ENCODE results near the gene SLC38A8.

Gene SLC38A8

GRCh38 chr16:84042308-84042878, at the start of gene SLC38A8:
Gene SLC38A8 (minus strand): TSS chr16:84042795. CDS start chr16:84042157, 638 bp downstream.
- in situ Hi-C loops (cut with MboI; ENCODE audit: low sequenced_read_pairs), result no loop called here

GRCh38 chr16:84091460-84091859, 48.9 kb upstream of the SLC38A8 start:
- in situ Hi-C loops (cut with MboI; ENCODE audit: low sequenced_read_pairs), result no loop called here

GRCh38 chr16:84090211-84090610, 47.6 kb upstream of the SLC38A8 start:
- in situ Hi-C loops (cut with MboI; ENCODE audit: low sequenced_read_pairs), result no loop called here

DNA sequence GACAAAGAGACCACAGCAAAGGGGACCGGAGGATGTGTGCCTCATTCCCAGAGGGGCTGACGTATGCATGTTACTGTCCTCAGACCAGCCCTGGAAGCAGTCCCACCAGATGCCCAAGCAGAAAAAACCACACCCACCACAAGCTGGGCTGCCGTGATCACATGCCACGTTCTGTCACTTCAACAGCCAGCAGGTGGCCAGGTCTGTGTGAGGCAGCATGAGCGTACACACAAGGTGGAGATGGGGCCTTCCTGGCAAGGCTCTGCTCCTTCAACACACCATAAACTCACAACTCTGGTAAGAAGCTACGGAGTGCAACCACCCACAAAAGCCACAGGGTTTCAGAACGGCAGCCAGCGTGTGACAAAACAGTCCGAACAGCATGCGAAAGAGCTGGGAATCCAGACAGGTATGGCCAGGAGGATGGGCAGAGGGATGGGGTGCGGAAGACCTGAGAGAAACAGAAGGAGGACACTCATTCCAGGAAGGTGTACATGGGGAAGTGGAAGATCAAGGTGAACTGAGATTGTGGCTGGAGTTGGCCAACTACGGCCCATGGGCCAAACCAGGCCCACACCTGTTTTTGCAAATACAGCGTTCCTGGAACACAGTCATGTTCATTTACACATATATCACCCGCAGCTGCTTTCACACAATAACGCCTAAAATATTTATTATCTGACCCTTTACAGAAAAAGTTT, 46.2 kb upstream of the SLC38A8 start:
- in situ Hi-C loops (cut with MboI; ENCODE audit: low sequenced_read_pairs), result no loop called here

DNA sequence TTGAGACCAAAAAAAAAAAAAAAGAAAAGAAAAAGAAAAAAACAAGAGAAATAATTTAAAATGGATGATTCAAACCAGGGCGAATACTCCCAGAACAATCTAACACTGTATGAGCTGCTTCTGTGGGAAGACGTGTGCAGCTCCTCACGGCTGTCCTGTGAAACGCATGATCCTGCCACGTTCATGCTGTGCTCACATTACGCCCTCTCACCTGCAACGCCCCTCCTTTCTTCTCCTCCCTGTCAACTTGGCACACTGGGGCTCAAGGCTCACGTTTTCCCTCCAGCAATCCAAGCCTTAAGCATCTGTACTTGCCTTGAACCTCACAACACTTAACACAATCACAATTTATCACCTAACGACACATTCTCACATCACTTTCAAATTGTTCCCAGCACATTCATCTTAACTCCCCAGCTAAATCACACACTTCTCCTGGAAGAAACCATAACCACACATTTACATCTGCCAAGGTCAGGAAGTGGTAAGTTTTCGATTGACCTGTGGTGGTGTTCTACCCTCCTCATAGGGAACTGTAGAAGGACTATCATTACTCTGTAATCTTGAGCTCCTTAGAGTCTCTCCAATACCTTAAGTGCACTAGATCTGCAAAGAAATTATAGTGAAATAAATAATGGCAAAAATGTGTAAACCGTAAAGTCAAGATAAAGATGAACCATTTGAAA, 45.0 kb upstream of the SLC38A8 start:
- in situ Hi-C loops (cut with MboI; ENCODE audit: low sequenced_read_pairs), result no loop called here

GRCh38 chr16:84087001-84087400, 44.4 kb upstream of the SLC38A8 start:
- in situ Hi-C loops (cut with MboI; ENCODE audit: low sequenced_read_pairs), result no loop called here

DNA sequence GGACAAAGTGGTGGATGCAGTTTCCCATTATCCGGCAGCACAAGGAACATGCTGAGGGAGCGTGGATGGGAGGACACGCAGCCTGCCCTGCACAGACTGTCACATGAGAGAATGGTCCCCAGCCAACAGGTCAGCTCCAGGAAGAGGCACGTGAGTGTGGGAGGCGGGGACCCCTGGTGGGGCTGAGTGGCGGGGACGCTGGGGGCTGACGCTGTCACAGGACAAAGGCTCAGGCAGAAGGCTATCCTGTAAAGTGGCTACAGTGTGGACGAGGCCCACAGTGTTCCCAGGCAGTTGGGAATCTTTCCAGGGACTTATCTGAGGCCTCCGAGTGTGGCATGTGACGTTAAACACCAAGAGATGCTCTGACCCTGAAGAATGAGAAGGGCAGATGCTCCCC, 43.7 kb upstream of the SLC38A8 start:
- in situ Hi-C loops (cut with MboI; ENCODE audit: low sequenced_read_pairs), result no loop called here

GRCh38 chr16:84085773-84086172, 43.2 kb upstream of the SLC38A8 start:
- in situ Hi-C loops (cut with MboI; ENCODE audit: low sequenced_read_pairs), result no loop called here

- in situ Hi-C loops (cut with MboI; ENCODE audit: low sequenced_read_pairs), result no loop called here
Observed at GRCh38 chr16:84085271-84085667, 42.7 kb upstream of the SLC38A8 start.

GRCh38 chr16:84084570-84085270, 42.1 kb upstream of the SLC38A8 start:
- in situ Hi-C loops (cut with MboI; ENCODE audit: low sequenced_read_pairs), result no loop called here

- in situ Hi-C loops (cut with MboI; ENCODE audit: low sequenced_read_pairs), result no loop called here
Observed at GRCh38 chr16:84082835-84083569, 40.4 kb upstream of the SLC38A8 start.

DNA sequence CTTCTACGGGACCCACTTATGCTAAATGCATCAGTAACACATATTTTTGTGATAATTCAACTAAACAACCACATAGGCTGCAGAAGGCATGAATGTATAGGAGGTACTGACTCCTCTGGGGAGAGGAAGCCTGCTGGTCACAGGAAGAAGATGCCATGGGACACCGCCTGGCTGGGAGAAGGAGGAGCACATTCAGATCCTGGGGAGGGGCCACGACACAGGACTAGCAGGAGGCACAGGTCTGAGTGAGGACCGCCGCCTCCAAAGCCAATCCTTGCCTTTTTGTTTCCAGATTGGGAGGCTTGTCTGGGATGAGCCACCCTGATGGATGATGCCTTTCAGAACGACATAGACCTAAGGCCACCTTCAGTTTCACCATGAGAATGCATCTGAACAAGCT, 39.5 kb upstream of the SLC38A8 start:
- in situ Hi-C loops (cut with MboI; ENCODE audit: low sequenced_read_pairs), result no loop called here

DNA sequence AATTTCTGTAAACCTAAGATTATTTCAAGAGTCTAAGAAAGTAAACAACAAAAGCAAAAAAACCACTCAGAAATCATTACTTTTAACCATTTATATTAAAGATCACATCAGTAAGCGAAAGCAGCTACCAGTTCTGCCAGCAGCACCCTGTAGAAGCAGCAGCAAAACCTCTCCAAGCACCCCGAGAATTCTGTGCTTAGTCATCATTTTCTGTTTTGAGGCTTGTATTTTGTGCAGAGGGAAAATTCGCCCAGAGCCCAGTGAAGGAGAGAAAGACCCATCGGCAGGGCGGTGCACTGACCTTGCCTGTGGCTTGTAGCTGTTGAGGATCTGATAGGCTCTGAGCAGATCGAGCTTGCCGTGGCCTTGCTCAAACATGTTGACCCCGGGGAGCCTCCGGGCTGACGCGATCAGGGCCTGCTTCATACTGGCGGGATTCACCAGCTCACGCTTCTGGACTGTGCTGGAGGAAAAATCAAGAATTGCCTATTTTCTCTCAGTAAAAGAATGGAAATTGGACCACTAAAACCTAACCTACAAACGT, 38.9 kb upstream of the SLC38A8 start:
- in situ Hi-C loops (cut with MboI; ENCODE audit: low sequenced_read_pairs), result no loop called here

DNA sequence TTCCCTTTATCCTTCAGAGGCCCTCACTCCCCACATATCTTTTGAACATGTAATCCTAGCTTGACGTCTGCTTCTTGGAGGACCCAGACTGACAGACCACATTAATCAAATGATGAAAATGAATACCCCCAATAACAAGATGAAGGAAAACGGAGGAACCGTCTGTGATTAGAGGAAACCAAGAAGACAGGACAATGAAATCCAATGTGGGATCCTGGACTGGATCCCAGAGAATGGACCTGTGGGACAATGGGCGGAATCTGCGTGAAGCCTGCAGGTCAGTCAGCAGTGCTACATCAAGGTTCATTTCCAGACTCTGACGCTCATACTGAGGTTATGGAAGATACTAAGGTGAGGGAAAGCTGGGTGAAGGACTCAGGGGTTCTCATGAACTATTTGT, 38.2 kb upstream of the SLC38A8 start:
- in situ Hi-C loops (cut with MboI; ENCODE audit: low sequenced_read_pairs), result no loop called here

DNA sequence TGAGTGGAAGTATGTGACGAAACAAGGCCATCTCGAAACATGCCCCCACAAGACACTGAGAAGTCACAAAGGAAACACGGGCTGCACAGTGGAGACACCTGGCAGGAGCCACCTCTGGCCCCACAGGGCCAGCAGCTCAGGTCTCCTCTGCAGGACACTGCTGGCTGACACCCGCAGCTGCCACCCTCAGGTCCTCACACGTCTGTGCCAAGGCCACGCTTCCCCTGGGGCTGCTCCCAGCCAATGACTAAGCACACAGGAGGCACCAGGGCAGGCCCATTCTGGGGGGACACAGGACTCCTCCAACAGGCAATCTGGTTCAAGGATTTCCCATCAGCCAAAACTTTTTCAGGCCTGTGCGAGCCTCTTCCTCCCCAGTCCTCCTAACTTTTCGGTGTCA, 37.8 kb upstream of the SLC38A8 start:
- in situ Hi-C loops (cut with MboI; ENCODE audit: low sequenced_read_pairs), result no loop called here

DNA sequence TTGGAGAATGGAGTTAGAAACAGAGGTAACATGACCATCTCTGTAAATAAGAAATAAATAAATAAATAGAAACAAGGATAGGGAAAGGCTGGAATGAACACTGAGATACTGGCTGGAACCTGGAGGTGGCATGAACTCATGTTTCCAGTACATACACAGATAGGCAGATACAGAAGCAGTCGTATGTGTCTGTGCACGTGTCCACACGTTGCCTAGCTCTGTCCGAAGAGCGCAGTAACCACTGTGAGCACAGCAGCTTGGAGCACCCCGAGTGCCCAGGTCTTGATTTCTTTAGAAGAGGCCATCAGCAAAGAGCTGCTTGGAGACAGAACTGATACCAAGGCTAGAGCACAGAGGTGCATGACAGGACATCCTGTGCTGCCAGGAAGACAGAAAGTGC, 37.1 kb upstream of the SLC38A8 start:
- in situ Hi-C loops (cut with MboI; ENCODE audit: low sequenced_read_pairs), result no loop called here

GRCh38 chr16:84075376-84075775, 32.8 kb upstream of the SLC38A8 start:
- in situ Hi-C loops (cut with MboI; ENCODE audit: low sequenced_read_pairs), result no loop called here

GRCh38 chr16:84074721-84075120, 32.1 kb upstream of the SLC38A8 start:
- in situ Hi-C loops (cut with MboI; ENCODE audit: low sequenced_read_pairs), result no loop called here

GRCh38 chr16:84072014-84072413, 29.4 kb upstream of the SLC38A8 start:
- in situ Hi-C loops (cut with MboI; ENCODE audit: low sequenced_read_pairs), result no loop called here

DNA sequence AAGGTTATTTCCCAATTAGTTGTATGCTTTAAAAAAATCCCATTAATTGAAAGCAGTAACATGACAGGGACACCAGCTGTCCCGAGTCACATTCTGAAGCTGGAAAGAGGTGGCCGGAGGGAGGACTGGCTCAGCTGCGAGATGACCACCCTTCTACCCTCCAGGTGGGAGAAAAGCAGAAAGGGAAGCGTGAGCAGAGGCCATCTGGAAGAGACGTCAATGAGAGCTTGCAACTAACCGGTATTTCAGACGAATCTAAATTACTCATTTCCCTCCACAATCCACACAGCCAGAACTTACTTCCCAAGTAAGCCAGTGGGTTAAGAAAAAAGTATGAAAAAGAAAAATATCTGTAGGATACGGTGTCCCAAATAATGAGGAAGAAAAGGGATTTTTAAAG, 28.5 kb upstream of the SLC38A8 start:
- in situ Hi-C loops (cut with MboI; ENCODE audit: low sequenced_read_pairs), result no loop called here

- in situ Hi-C loops (cut with MboI; ENCODE audit: low sequenced_read_pairs), result loop anchor here (10.0 kb wide), 1 partner anchor 95 kb away; no protein-coding TSS in a partner anchor
Observed at GRCh38 chr16:84069540-84069939, 26.9 kb upstream of the SLC38A8 start.

All from HL-60/S4 treated with phorbol 12-myristate 13-acetate at 8.2 ng/mL for 4 days and 3 days (cell line).